ENCODE data around the gene UBE2K.

GRCh38 chr4:39713691-39714090, 15.8 kb downstream of the UBE2K start:
- TF ChIP-seq REST (IDR thresholded peaks at IDR 0.05; ENCODE audit: low read depth) (no peak), EZH2 (IDR thresholded peaks at IDR 0.05) (no peak)
